ENCODE data around the gene OPN1SW.

- no peak for TF ChIP-seq EP300 (IDR thresholded peaks at IDR 0.05)
- TF ChIP-seq, protein P1, sequence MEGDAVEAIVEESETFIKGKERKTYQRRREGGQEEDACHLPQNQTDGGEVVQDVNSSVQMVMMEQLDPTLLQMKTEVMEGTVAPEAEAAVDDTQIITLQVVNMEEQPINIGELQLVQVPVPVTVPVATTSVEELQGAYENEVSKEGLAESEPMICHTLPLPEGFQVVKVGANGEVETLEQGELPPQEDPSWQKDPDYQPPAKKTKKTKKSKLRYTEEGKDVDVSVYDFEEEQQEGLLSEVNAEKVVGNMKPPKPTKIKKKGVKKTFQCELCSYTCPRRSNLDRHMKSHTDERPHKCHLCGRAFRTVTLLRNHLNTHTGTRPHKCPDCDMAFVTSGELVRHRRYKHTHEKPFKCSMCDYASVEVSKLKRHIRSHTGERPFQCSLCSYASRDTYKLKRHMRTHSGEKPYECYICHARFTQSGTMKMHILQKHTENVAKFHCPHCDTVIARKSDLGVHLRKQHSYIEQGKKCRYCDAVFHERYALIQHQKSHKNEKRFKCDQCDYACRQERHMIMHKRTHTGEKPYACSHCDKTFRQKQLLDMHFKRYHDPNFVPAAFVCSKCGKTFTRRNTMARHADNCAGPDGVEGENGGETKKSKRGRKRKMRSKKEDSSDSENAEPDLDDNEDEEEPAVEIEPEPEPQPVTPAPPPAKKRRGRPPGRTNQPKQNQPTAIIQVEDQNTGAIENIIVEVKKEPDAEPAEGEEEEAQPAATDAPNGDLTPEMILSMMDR (IDR thresholded peaks at IDR 0.05): no peak
- no peak for TF ChIP-seq POLR2AphosphoS5 (IDR thresholded peaks at IDR 0.05)
Measured at GRCh38 chr7:128793181-128793547, 17.6 kb upstream of the OPN1SW start.
